IMR-90 (cell line): ENCODE data around the gene PSPC1. TPM values are rescaled to one million over a fixed set of nuclear protein-coding genes. Genes with fewer than 3 reads are reported as not detected.

Source experiments
- ATAC-seq: fragments of 200-7000 bp; cut with Tn5 transposase; 2 replicates; pipeline ENCODE4 v1.9.1; 2020; ENCODE audit warnings: low read depth, mild to moderate bottlenecking, moderate library complexity
- BruUV-seq: library from RNA; stranded (reverse); fragments of 400-500 nt; replicated peaks from 2 replicates; lab custom pipeline; 2021; lab: Mats Ljungman, UMichigan
- CTCF ChIA-PET: fragments of 300-600 bp; formaldehyde crosslinking; extraction: SDS; loops from one replicate; lab custom pipeline; 2021; ENCODE audit warnings: antibody characterized with exemption; lab: Yijun Ruan, JAX
- POLR2A ChIA-PET: fragments of 300-600 bp; sonication (Branson Sonifier 250); formaldehyde crosslinking; loops from one replicate; lab custom pipeline; 2022; ENCODE audit warnings: antibody characterized with exemption; ENCODE audit not compliant: unreplicated experiment; lab: Charles Lee
- DNase-seq: peaks from one replicate; pipeline ENCODE4 v3.0.0; 2013
- H2AFZ ChIP-seq: replicated peaks from 2 replicates; pipeline ENCODE3; 2013; ENCODE audit warnings: low read length, mild to moderate bottlenecking; ENCODE audit not compliant: poor library complexity
- H2AK5ac ChIP-seq: 2 replicates; pipeline ENCODE4 v1.6.1; 2013; ENCODE audit warnings: low read depth, low read length, inconsistent platforms
- H2AK9ac ChIP-seq: replicated peaks from 2 replicates; pipeline ENCODE3; 2013; ENCODE audit warnings: mild to moderate bottlenecking, low read depth, low read length, moderate library complexity; ENCODE audit not compliant: poor library complexity
- H2BK120ac ChIP-seq: 2 replicates; pipeline ENCODE4 v1.6.1; 2013; ENCODE audit warnings: low read depth, low read length, inconsistent platforms
- H2BK15ac ChIP-seq: 3 replicates; pipeline ENCODE4 v1.6.1; 2013; ENCODE audit warnings: low read depth, low read length, inconsistent platforms
- H2BK20ac ChIP-seq: 2 replicates; pipeline ENCODE4 v1.6.1; 2013; ENCODE audit warnings: low read depth, mild to moderate bottlenecking, inconsistent platforms, low read length, moderate library complexity
- H2BK5ac ChIP-seq: 2 replicates; pipeline ENCODE4 v1.6.1; 2013; ENCODE audit warnings: mild to moderate bottlenecking, low read depth, low read length, inconsistent platforms; ENCODE audit not compliant: poor library complexity, severe bottlenecking
- H3K14ac ChIP-seq: replicated peaks from 2 replicates; pipeline ENCODE4 v1.6.1; 2013; ENCODE audit warnings: low read depth, low read length, inconsistent platforms
- H3K18ac ChIP-seq: 2 replicates; pipeline ENCODE4 v1.6.1; 2013; ENCODE audit warnings: low read depth, low read length, control low read depth
- H3K23ac ChIP-seq: 2 replicates; pipeline ENCODE4 v1.6.1; 2013; ENCODE audit warnings: low read depth, low read length, inconsistent platforms
- H3K27ac ChIP-seq: 2 replicates; pipeline ENCODE4 v1.5.1; 2013; ENCODE audit warnings: mild to moderate bottlenecking, control low read depth, low read length; ENCODE audit not compliant: insufficient read depth
- H3K27me3 ChIP-seq: 2 replicates; pipeline ENCODE4 v1.6.1; 2013; ENCODE audit warnings: low read length; ENCODE audit not compliant: control insufficient read depth, insufficient read depth
- H3K36me3 ChIP-seq: 2 replicates; pipeline ENCODE4 v1.6.1; 2013; ENCODE audit warnings: low read length, mixed read lengths; ENCODE audit not compliant: control insufficient read depth, insufficient read depth
- H3K4ac ChIP-seq: 2 replicates; pipeline ENCODE4 v1.6.1; 2013; ENCODE audit warnings: low read depth, low read length, inconsistent platforms
- H3K4me1 ChIP-seq: 2 replicates; pipeline ENCODE4 v1.6.1; 2013; ENCODE audit warnings: low read length, mixed read lengths; ENCODE audit not compliant: control insufficient read depth, insufficient read depth
- H3K4me2 ChIP-seq: 2 replicates; pipeline ENCODE4 v1.6.1; 2013; ENCODE audit warnings: low read depth, mild to moderate bottlenecking, control low read depth, low read length, moderate library complexity
- H3K4me3 ChIP-seq: 2 replicates; pipeline ENCODE4 v1.5.1; 2013; ENCODE audit warnings: low read depth, mild to moderate bottlenecking, control low read depth, low read length, moderate library complexity; ENCODE audit not compliant: insufficient read depth
- H3K56ac ChIP-seq: 2 replicates; pipeline ENCODE4 v1.6.1; 2013; ENCODE audit warnings: low read length, inconsistent platforms; ENCODE audit not compliant: insufficient read depth; ENCODE audit errors: extremely low read depth
- H3K79me1 ChIP-seq, 2 experiments: 2 replicates each; pipeline ENCODE4 v1.6.1; 2013; ENCODE audit warnings: low read length in 2 of 2, inconsistent platforms in 1 of 2, low read depth in 1 of 2
- H3K9ac ChIP-seq: 2 replicates; pipeline ENCODE4 v1.6.1; 2013; ENCODE audit warnings: low read depth, low read length, control low read depth
- H3K9me1 ChIP-seq: 2 replicates; pipeline ENCODE4 v1.6.1; 2013; ENCODE audit warnings: low read length, inconsistent platforms; ENCODE audit not compliant: insufficient read depth
- H3K9me3 ChIP-seq: 2 replicates; pipeline ENCODE4 v1.6.1; 2013; ENCODE audit warnings: low read length; ENCODE audit not compliant: control insufficient read depth, insufficient read depth
- H4K20me1 ChIP-seq: 2 replicates; pipeline ENCODE4 v1.6.1; 2013; ENCODE audit warnings: low read length, inconsistent platforms; ENCODE audit not compliant: insufficient read depth
- H4K5ac ChIP-seq: 2 replicates; pipeline ENCODE4 v1.6.1; 2013; ENCODE audit warnings: mild to moderate bottlenecking, low read depth, low read length, control low read depth
- H4K8ac ChIP-seq, 2 experiments: 2 replicates each; pipeline ENCODE4 v1.6.1; 2013; ENCODE audit warnings: low read depth in 2 of 2, low read length in 2 of 2, control low read depth in 1 of 2, inconsistent platforms in 1 of 2
- H4K91ac ChIP-seq: 2 replicates; pipeline ENCODE4 v1.6.1; 2013; ENCODE audit warnings: low read depth, low read length, inconsistent platforms; ENCODE audit not compliant: insufficient read depth
- BHLHE40 ChIP-seq: fragments of 150-350 bp; IDR thresholded peaks from 2 replicates; pipeline ENCODE4 v1.6.1; 2016; ENCODE audit warnings: mild to moderate bottlenecking, low read depth, low read length
- CHD1 ChIP-seq: IDR thresholded peaks from 2 replicates; pipeline ENCODE4 v1.6.1; 2012; ENCODE audit warnings: low read depth, low read length, improper control_type of control experiment
- CTCF ChIP-seq: conservative IDR thresholded peaks from 2 replicates; pipeline ENCODE4 v1.5.1; 2012; ENCODE audit warnings: mild to moderate bottlenecking, low read depth, low read length, improper control_type of control experiment
- ELK1 ChIP-seq: fragments of 150-350 bp; IDR thresholded peaks from 2 replicates; pipeline ENCODE4 v1.6.1; 2016; ENCODE audit warnings: low read depth, mild to moderate bottlenecking, low read length, moderate library complexity, borderline replicate concordance
- FOS ChIP-seq: fragments of 150-350 bp; IDR thresholded peaks from 2 replicates; pipeline ENCODE4 v1.6.1; 2016; ENCODE audit warnings: low read depth, low read length
- MAFK ChIP-seq: IDR thresholded peaks from 2 replicates; pipeline ENCODE4 v1.6.1; 2012; ENCODE audit warnings: low read depth, low read length, improper control_type of control experiment
- MAZ ChIP-seq: IDR thresholded peaks from 2 replicates; pipeline ENCODE4 v1.6.1; 2012; ENCODE audit warnings: low read depth, mild to moderate bottlenecking, low read length, improper control_type of control experiment, moderate library complexity, borderline replicate concordance
- MXI1 ChIP-seq: IDR thresholded peaks from 2 replicates; pipeline ENCODE4 v1.6.1; 2012; ENCODE audit warnings: low read depth, mild to moderate bottlenecking, low read length, moderate library complexity, borderline replicate concordance
- NFE2L2 ChIP-seq: fragments of 150-350 bp; IDR thresholded peaks from 2 replicates; pipeline ENCODE4 v1.6.1; 2016; ENCODE audit warnings: low read depth, mild to moderate bottlenecking, low read length
- POLR2A ChIP-seq: IDR thresholded peaks from 2 replicates; pipeline ENCODE4 v1.6.1; 2012; ENCODE audit warnings: mild to moderate bottlenecking, low read depth, low read length
- RAD21 ChIP-seq: IDR thresholded peaks from 2 replicates; pipeline ENCODE4 v1.6.1; 2012; ENCODE audit warnings: low read length, improper control_type of control experiment
- RCOR1 ChIP-seq: IDR thresholded peaks from 2 replicates; pipeline ENCODE4 v1.6.1; 2012; ENCODE audit warnings: mild to moderate bottlenecking, low read length, improper control_type of control experiment; ENCODE audit not compliant: insufficient replicate concordance
- RFX5 ChIP-seq: IDR thresholded peaks from 2 replicates; pipeline ENCODE4 v1.8.0; 2012; ENCODE audit warnings: low read depth, mild to moderate bottlenecking, low read length, moderate library complexity
- SMC3 ChIP-seq: fragments of 150-350 bp; IDR thresholded peaks from 2 replicates; pipeline ENCODE4 v1.6.1; 2016; ENCODE audit warnings: low read depth, mild to moderate bottlenecking, antibody characterized with exemption, low read length, moderate library complexity
- USF2 ChIP-seq: fragments of 150-350 bp; IDR thresholded peaks from 2 replicates; pipeline ENCODE4 v1.6.1; 2017; ENCODE audit warnings: mild to moderate bottlenecking, antibody characterized with exemption, low read length, low read depth
- WGBS, 2 experiments: methylation state at CpG; one replicate each; pipeline versions ENCODE4 v1.1.5 to v1.1.7; 2013; ENCODE audit warnings: missing lambda C conversion rate in 2 of 2; ENCODE audit not compliant: insufficient read length in 1 of 2; ENCODE audit errors: extremely low coverage in 2 of 2; 5-methylcytosine and 5-hydroxymethylcytosine counted together
- dilution Hi-C: fragments of 300-500 bp; cut with HindIII; formaldehyde crosslinking; loops from one replicate; pipeline ENCODE4 v1.14.3; 2018; ENCODE audit warnings: low sequenced_read_pairs; ENCODE audit not compliant: unreplicated experiment
- in situ Hi-C: fragments of 300-500 bp; cut with MboI; formaldehyde crosslinking; loops from 3 replicates; pipeline ENCODE4 v1.14.3; 2019; ENCODE audit warnings: low sequenced_read_pairs, inconsistent platforms, mixed read lengths
- intact Hi-C: fragments of 100-400 bp; cut with micrococcal nuclease; formaldehyde crosslinking; loops from 2 replicates; pipeline ENCODE4 v1.10.0; 2022
- polyA plus RNA-seq, 3 experiments: library from polyadenylated mRNA; depleted of rRNA; stranded (reverse); fragments of >200 nt; gene quantifications; 2 replicates each; pipeline ENCODE4 v1.2.3, GENCODE V29; 2012; ENCODE audit warnings: low replicate concordance in 1 of 3
- total RNA-seq: library from RNA; depleted of rRNA; stranded (reverse); fragments of >200 nt; gene quantifications from 2 replicates; pipeline ENCODE4 v1.2.3, GENCODE V29; 2012

Gene PSPC1
- total and polyA plus RNA-seq, 2 of the 4 experiments (the other 2 are of a cell fraction): 38.3 to 39.8 TPM

GRCh38 chr13:19695428-19695827 is 87.3 kb downstream of the PSPC1 start:
- no peak overlapping the region for H2AK5ac ChIP-seq
- no peak overlapping the region for H4K91ac ChIP-seq
- ChIA-PET CTCF (no interaction called here), POLR2A (no interaction called here)
- no peak overlapping the region for H3K56ac ChIP-seq
- no peaks in the 10 kb centered on the region for H3K27me3 ChIP-seq
- H3K4me1 ChIP-seq: peaks cover 6% of the 10 kb centered on the region
- H2BK120ac ChIP-seq: no peak overlapping the region
- no peak overlapping the region for H4K5ac ChIP-seq
- no peak overlapping the region for H3K9ac ChIP-seq
- no peak overlapping the region for H3K4me3 ChIP-seq
- peaks cover 15 to 51% of the 10 kb centered on the region in 2 experiments for H3K79me1 ChIP-seq
- H3K4ac ChIP-seq: no peak overlapping the region
- H2BK20ac ChIP-seq: no peak overlapping the region
- H2BK15ac ChIP-seq: no peak overlapping the region
- no TSS peak for BruUV-seq
- no peak overlapping the region for H2BK5ac ChIP-seq
- peak; percentile 10; the same call in 1 of the 2 replicates for ATAC-seq
- no peaks in the 10 kb centered on the region for H3K9me3 ChIP-seq
- 0 out of 2 replicates have a peak, but pooled peaks cover 4% of the 10 kb centered on the region for H3K36me3 ChIP-seq
- no peaks in the 10 kb centered on the region for H4K20me1 ChIP-seq
- H3K9me1 ChIP-seq: no peaks in the 10 kb centered on the region; the same call in none of the 2 replicates
- H3K14ac ChIP-seq: no peak overlapping the region
- in situ Hi-C loops: no loop called here
- H3K23ac ChIP-seq: no peak overlapping the region
- no peak overlapping the region for H3K27ac ChIP-seq
- H2AFZ ChIP-seq: no peak overlapping the region
- no peak overlapping the region for H3K4me2 ChIP-seq
- no CpG with 5 or more reads among the region's 1 CpG for WGBS, 2 experiments
- intact Hi-C loops: no loop called here
- dilution Hi-C loops: no loop called here
- H3K18ac ChIP-seq: no peak overlapping the region
- H4K8ac ChIP-seq: no peak overlapping the region
- TF ChIP-seq SMC3 (no peak), NFE2L2 (no peak), RAD21 (no peak), MXI1 (no peak), CHD1 (no peak), FOS (no peak), USF2 (no peak), ELK1 (no peak), MAFK (no peak), POLR2A (no peak), CTCF (no peak), BHLHE40 (no peak), RFX5 (no peak), RCOR1 (no peak), MAZ (no peak)
- no peak for DNase-seq
- H2AK9ac ChIP-seq: no peak overlapping the region
